ENCODE measurements around the gene IL18RAP. TPM values are rescaled to one million over a fixed set of nuclear protein-coding genes. Genes with fewer than 3 reads are reported as not detected.

The IL18RAP gene
- total RNA-seq, 1 experiment from 2014 or later, result not detected

- Histone ChIP-seq H3T11ph (ENCODE audit: low read length) (no peak overlapping the region), H2BK120ac (ENCODE audit: low read depth, low read length, poor library complexity, severe bottlenecking) (no peak overlapping the region), H2BK12ac (ENCODE audit: insufficient read length, low read depth, low read length) (no peak overlapping the region), H3K4me1 (ENCODE audit: insufficient read depth, low read length) (no peaks in the 10 kb centered on the region), H3K14ac (ENCODE audit: insufficient read depth, low read length) (no peak overlapping the region), H4K20me1 (ENCODE audit: control insufficient read depth, insufficient read depth, insufficient read length) (no peaks in the 10 kb centered on the region), H2AK5ac (ENCODE audit: insufficient read length, low read length) (no peak overlapping the region), H3K23ac (ENCODE audit: insufficient read length, low read depth, low read length) (no peak overlapping the region), H4K5ac (ENCODE audit: insufficient read length, low read depth, low read length) (no peak overlapping the region), H2BK15ac (ENCODE audit: low read depth, low read length) (no peak overlapping the region), H3K4me2 (ENCODE audit: insufficient read depth, insufficient read length, low read length) (no peak overlapping the region), H3K56ac (ENCODE audit: insufficient read length, low read depth, low read length) (no peak overlapping the region), H3K4ac (ENCODE audit: low read depth, low read length) (no peak overlapping the region), H3K9me3 (ENCODE audit: control insufficient read depth, low read depth, low read length) (no peaks in the 10 kb centered on the region), H2AFZ (ENCODE audit: low read length) (no peak overlapping the region), H3K9ac (ENCODE audit: extremely low read depth, insufficient read length, low read length) (no peak overlapping the region), H3K18ac (ENCODE audit: insufficient read length, low read depth, low read length) (no peak overlapping the region), H2BK5ac (ENCODE audit: insufficient read length, low read length) (no peak overlapping the region), H3K23me2 (ENCODE audit: insufficient read length, low read depth, low read length, poor library complexity, severe bottlenecking) (no peaks in the 10 kb centered on the region), H2BK20ac (ENCODE audit: low read depth, low read length, poor library complexity, severe bottlenecking) (no peak overlapping the region), H4K8ac (replicated peaks; ENCODE audit: insufficient read length, low read depth, low read length) (no peak overlapping the region), H4K91ac (ENCODE audit: insufficient read length, low read depth, low read length) (no peak overlapping the region), H3K27ac (ENCODE audit: insufficient read length, low read depth, low read length) (no peak overlapping the region), H3K79me2 (ENCODE audit: insufficient read depth, low read length) (no peaks in the 10 kb centered on the region), H3K27me3 (ENCODE audit: insufficient read depth, low read length) (no peaks in the 10 kb centered on the region), H3K79me1 (ENCODE audit: insufficient read depth, low read depth, low read length, poor library complexity, severe bottlenecking) (no peaks in the 10 kb centered on the region)
- TF ChIP-seq, protein P1, sequence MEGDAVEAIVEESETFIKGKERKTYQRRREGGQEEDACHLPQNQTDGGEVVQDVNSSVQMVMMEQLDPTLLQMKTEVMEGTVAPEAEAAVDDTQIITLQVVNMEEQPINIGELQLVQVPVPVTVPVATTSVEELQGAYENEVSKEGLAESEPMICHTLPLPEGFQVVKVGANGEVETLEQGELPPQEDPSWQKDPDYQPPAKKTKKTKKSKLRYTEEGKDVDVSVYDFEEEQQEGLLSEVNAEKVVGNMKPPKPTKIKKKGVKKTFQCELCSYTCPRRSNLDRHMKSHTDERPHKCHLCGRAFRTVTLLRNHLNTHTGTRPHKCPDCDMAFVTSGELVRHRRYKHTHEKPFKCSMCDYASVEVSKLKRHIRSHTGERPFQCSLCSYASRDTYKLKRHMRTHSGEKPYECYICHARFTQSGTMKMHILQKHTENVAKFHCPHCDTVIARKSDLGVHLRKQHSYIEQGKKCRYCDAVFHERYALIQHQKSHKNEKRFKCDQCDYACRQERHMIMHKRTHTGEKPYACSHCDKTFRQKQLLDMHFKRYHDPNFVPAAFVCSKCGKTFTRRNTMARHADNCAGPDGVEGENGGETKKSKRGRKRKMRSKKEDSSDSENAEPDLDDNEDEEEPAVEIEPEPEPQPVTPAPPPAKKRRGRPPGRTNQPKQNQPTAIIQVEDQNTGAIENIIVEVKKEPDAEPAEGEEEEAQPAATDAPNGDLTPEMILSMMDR (conservative IDR thresholded peaks at IDR 0.05), result no peak
- DNase-seq, result no peak
- Mint-ChIP-seq H3K4me3 (no peak overlapping the region), H3K27me3 (ENCODE audit: low read depth) (no peaks in the 10 kb centered on the region), H3K27ac (no peak overlapping the region), H3K9me3 (no peaks in the 10 kb centered on the region), H3K36me3 (ENCODE audit: insufficient read depth in 1 of 3, low read depth in 3 of 3) (no peaks in the 10 kb centered on the region), H3K4me1 (no peaks in the 10 kb centered on the region)
- WGBS (ENCODE audit: extremely low coverage, insufficient read length, low lambda C conversion rate), result no CpG with 5 or more reads among the region's 4 CpGs
These were observed 14.2 kb downstream of the IL18RAP start for GRCh38 chr2:102437122-102437521.
